Iris pigment epithelial cell (primary cell): Measurements from ENCODE around the gene RALGAPA1.
A peak's percentile ranks its signal among the peaks of the same experiment; 100 is the strongest.
"Not testable (repeated sequence)": the region's sequence is repeated elsewhere in the genome, so short reads cannot be mapped to it uniquely, and the experiment has no call there.

Experiments used
- DNase-seq: peaks from one replicate; pipeline ENCODE4 v3.0.0-alpha.2; 2011; ENCODE audit warnings: low read depth

RALGAPA1 gene

GRCh38 chr14:35761922-35762321, 47.2 kb downstream of the RALGAPA1 start:
- no peak for DNase-seq

GRCh38 chr14:35760143-35760542, 49.0 kb downstream of the RALGAPA1 start:
- DNase-seq = no peak

- no peak for DNase-seq
Measured at GRCh38 chr14:35758523-35759129, 50.5 kb downstream of the RALGAPA1 start.

GRCh38 chr14:35754671-35755070, 54.4 kb downstream of the RALGAPA1 start:
- DNase-seq = no peak

GRCh38 chr14:35752380-35752779, 56.7 kb downstream of the RALGAPA1 start:
- no peak for DNase-seq

- DNase-seq = no peak
Measured at GRCh38 chr14:35750202-35750904, 58.7 kb downstream of the RALGAPA1 start.

- peak; percentile 31 for DNase-seq
Measured at GRCh38 chr14:35747379-35747778, 61.7 kb downstream of the RALGAPA1 start.

- DNase-seq = no peak
Measured at GRCh38 chr14:35742442-35742841, 66.7 kb downstream of the RALGAPA1 start.

- no peak for DNase-seq
Measured at GRCh38 chr14:35742032-35742371, 67.1 kb downstream of the RALGAPA1 start.

- DNase-seq = peak; percentile 11
Measured at GRCh38 chr14:35741345-35742031, 67.6 kb downstream of the RALGAPA1 start.

- DNase-seq = peak; percentile 9
Measured at GRCh38 chr14:35740215-35740614, 68.9 kb downstream of the RALGAPA1 start.

GRCh38 chr14:35735163-35735562, 73.9 kb downstream of the RALGAPA1 start:
- DNase-seq = not testable (repeated sequence)

- not testable (repeated sequence) for DNase-seq
Measured at GRCh38 chr14:35733510-35733909, 75.6 kb downstream of the RALGAPA1 start.

- no peak for DNase-seq
Measured at GRCh38 chr14:35730871-35731270, 78.2 kb downstream of the RALGAPA1 start.

GRCh38 chr14:35727764-35728163, 81.3 kb downstream of the RALGAPA1 start:
- no peak for DNase-seq

GRCh38 chr14:35725930-35726329, 83.2 kb downstream of the RALGAPA1 start:
- no peak for DNase-seq

GRCh38 chr14:35715079-35715478, 94.0 kb downstream of the RALGAPA1 start:
- DNase-seq = no peak

GRCh38 chr14:35712466-35712865, 96.6 kb downstream of the RALGAPA1 start:
- DNase-seq = no peak

GRCh38 chr14:35708062-35708461, 101.0 kb downstream of the RALGAPA1 start:
- no peak for DNase-seq

GRCh38 chr14:35705636-35706035, 103.5 kb downstream of the RALGAPA1 start:
- DNase-seq = no peak

GRCh38 chr14:35704793-35705493, 104.2 kb downstream of the RALGAPA1 start:
- no peak for DNase-seq

GRCh38 chr14:35701531-35701930, 107.6 kb downstream of the RALGAPA1 start:
- no peak for DNase-seq
